IPS DF 4.7 (cell line): ENCODE data around the gene ECI1.

Experiments
- DNase-seq: peaks from one replicate; pipeline ENCODE4 v3.0.0-alpha.2; 2013; ENCODE audit warnings: low spot score; ENCODE audit errors: extremely low read depth

The ECI1 gene

GRCh38 chr16:2196162-2196980 lies 55.0 kb downstream of the ECI1 start, which contains the start of gene CASKIN1:
Gene CASKIN1 (minus strand): TSS chr16:2196605. CDS start chr16:2196432, 173 bp downstream.
- no peak for DNase-seq

GRCh38 chr16:2195322-2196161 lies 55.8 kb downstream of the ECI1 start:
- no peak for DNase-seq

GRCh38 chr16:2194852-2195321 lies 56.5 kb downstream of the ECI1 start:
- no peak for DNase-seq

- no peak for DNase-seq
Measured at GRCh38 chr16:2194166-2194834, 57.1 kb downstream of the ECI1 start.

GRCh38 chr16:2191446-2191706 lies 60.0 kb downstream of the ECI1 start:
- DNase-seq = no peak

GRCh38 chr16:2190659-2191445 lies 60.5 kb downstream of the ECI1 start:
- no peak for DNase-seq

GRCh38 chr16:2190002-2190658 lies 61.3 kb downstream of the ECI1 start:
- DNase-seq = no peak
